ENCODE results near the gene REP15.

REP15 gene

GRCh38 chr12:27696864-27697564 is 767 bp downstream of the REP15 start:
- in situ Hi-C loops (cut with MboI; ENCODE audit: low sequenced_read_pairs) = no loop called here

- in situ Hi-C loops (cut with MboI; ENCODE audit: low sequenced_read_pairs) = no loop called here
Measured at GRCh38 chr12:27703720-27704452, 7.6 kb downstream of the REP15 start.

- in situ Hi-C loops (cut with MboI; ENCODE audit: low sequenced_read_pairs) = no loop called here
Measured at GRCh38 chr12:27705263-27705662, 9.0 kb downstream of the REP15 start.

- in situ Hi-C loops (cut with MboI; ENCODE audit: low sequenced_read_pairs) = no loop called here
Measured at GRCh38 chr12:27707216-27707615, 11.0 kb downstream of the REP15 start.

GRCh38 chr12:27709212-27709931 is 13.1 kb downstream of the REP15 start:
- in situ Hi-C loops (cut with MboI; ENCODE audit: low sequenced_read_pairs) = no loop called here

- in situ Hi-C loops (cut with MboI; ENCODE audit: low sequenced_read_pairs) = no loop called here
Measured at GRCh38 chr12:27709932-27710591, 13.8 kb downstream of the REP15 start.

GRCh38 chr12:27710592-27711316 is 14.5 kb downstream of the REP15 start, which contains the start of gene MRPS35:
Gene MRPS35, plus strand, starts transcription at chr12:27710832. Its CDS starts 12 bp downstream, at chr12:27710844.
- in situ Hi-C loops (cut with MboI; ENCODE audit: low sequenced_read_pairs) = no loop called here

- in situ Hi-C loops (cut with MboI; ENCODE audit: low sequenced_read_pairs) = no loop called here
Measured at GRCh38 chr12:27711317-27711682, 15.1 kb downstream of the REP15 start.

- in situ Hi-C loops (cut with MboI; ENCODE audit: low sequenced_read_pairs) = no loop called here
Measured at GRCh38 chr12:27711967-27712366, 15.7 kb downstream of the REP15 start.

GRCh38 chr12:27723212-27723611 is 27.0 kb downstream of the REP15 start:
- in situ Hi-C loops (cut with MboI; ENCODE audit: low sequenced_read_pairs) = no loop called here

- in situ Hi-C loops (cut with MboI; ENCODE audit: low sequenced_read_pairs) = loop anchor here (25.0 kb wide), 1 partner anchor 1132 kb away; no protein-coding TSS in a partner anchor
Measured at GRCh38 chr12:27730097-27730588, 33.9 kb downstream of the REP15 start.

GRCh38 chr12:27732281-27732680 is 36.0 kb downstream of the REP15 start:
- in situ Hi-C loops (cut with MboI; ENCODE audit: low sequenced_read_pairs) = loop anchor here (25.0 kb wide), 1 partner anchor 1130 kb away; no protein-coding TSS in a partner anchor

- in situ Hi-C loops (cut with MboI; ENCODE audit: low sequenced_read_pairs) = loop anchor here (25.0 kb wide), 1 partner anchor 1129 kb away; no protein-coding TSS in a partner anchor
Measured at GRCh38 chr12:27733052-27733656, 36.9 kb downstream of the REP15 start.

GRCh38 chr12:27733791-27734190 is 37.5 kb downstream of the REP15 start:
- in situ Hi-C loops (cut with MboI; ENCODE audit: low sequenced_read_pairs) = loop anchor here (25.0 kb wide), 1 partner anchor 1129 kb away; no protein-coding TSS in a partner anchor

GRCh38 chr12:27734321-27734720 is 38.1 kb downstream of the REP15 start:
- in situ Hi-C loops (cut with MboI; ENCODE audit: low sequenced_read_pairs) = loop anchor here (25.0 kb wide), 1 partner anchor 1128 kb away; no protein-coding TSS in a partner anchor

- in situ Hi-C loops (cut with MboI; ENCODE audit: low sequenced_read_pairs) = loop anchor here (10.0 to 25.0 kb wide), 2 partner anchors 191 to 1119 kb away; no protein-coding TSS in a partner anchor
Measured at GRCh38 chr12:27743601-27744000, 47.4 kb downstream of the REP15 start.

- in situ Hi-C loops (cut with MboI; ENCODE audit: low sequenced_read_pairs) = loop anchor here (10.0 to 25.0 kb wide), 2 partner anchors 189 to 1117 kb away; no protein-coding TSS in a partner anchor
Measured at GRCh38 chr12:27745734-27746133, 49.5 kb downstream of the REP15 start.

All from HL-60/S4 treated with phorbol 12-myristate 13-acetate at 8.2 ng/mL for 4 days and 3 days (cell line).